GM12865 (cell line): Measurements from ENCODE around the gene CCDC158.
"Not testable (repeated sequence)": the region's sequence is repeated elsewhere in the genome, so short reads cannot be mapped to it uniquely, and the experiment has no call there.

Experiments used
- DNase-seq: peaks from one replicate; pipeline ENCODE4 v3.0.0; 2010; ENCODE audit warnings: low read depth
- H3K4me3 ChIP-seq: 2 replicates; pipeline ENCODE4 v1.5.1; 2011; ENCODE audit warnings: mild to moderate bottlenecking, low read depth, low read length, control low read depth
- CTCF ChIP-seq: IDR thresholded peaks from 2 replicates; pipeline ENCODE4 v1.5.1; 2011; ENCODE audit warnings: low read length, control low read depth, low read depth, inconsistent platforms; ENCODE audit not compliant: insufficient read depth; ENCODE audit errors: missing control alignments

The CCDC158 gene

GRCh38 chr4:76458297-76458696 is 37.4 kb upstream of the CCDC158 start:
- H3K4me3 ChIP-seq: no peak overlapping the region
- TF ChIP-seq CTCF: no peak
- no peak for DNase-seq

GRCh38 chr4:76457885-76458284 is 36.9 kb upstream of the CCDC158 start:
- no peak for TF ChIP-seq CTCF
- no peak for DNase-seq
- H3K4me3 ChIP-seq: no peak overlapping the region

GRCh38 chr4:76454073-76454472 is 33.1 kb upstream of the CCDC158 start:
- DNase-seq, H3K4me3 ChIP-seq: not testable (repeated sequence)

GRCh38 chr4:76453232-76453631 is 32.3 kb upstream of the CCDC158 start:
- DNase-seq: no peak
- TF ChIP-seq CTCF: no peak
- H3K4me3 ChIP-seq: no peak overlapping the region

GRCh38 chr4:76449833-76450232 is 28.9 kb upstream of the CCDC158 start:
- TF ChIP-seq CTCF: no peak
- H3K4me3 ChIP-seq: no peak overlapping the region
- DNase-seq: no peak

GRCh38 chr4:76449362-76449767 is 28.4 kb upstream of the CCDC158 start:
- H3K4me3 ChIP-seq: no peak overlapping the region
- DNase-seq: no peak
- no peak for TF ChIP-seq CTCF

GRCh38 chr4:76448211-76448610 is 27.3 kb upstream of the CCDC158 start:
- TF ChIP-seq CTCF: no peak
- no peak for DNase-seq
- H3K4me3 ChIP-seq: no peak overlapping the region
